CD4-positive, alpha-beta T cell treated with Interferon gamma for 1 hour (primary cell): Measurements from ENCODE around the gene FCGR3B.
"Not testable (repeated sequence)": the region's sequence is repeated elsewhere in the genome, so short reads cannot be mapped to it uniquely, and the experiment has no call there.

Experiments used
- DNase-seq: peaks from one replicate; pipeline ENCODE4 v3.0.0-alpha.2; 2020

Gene FCGR3B

DNA sequence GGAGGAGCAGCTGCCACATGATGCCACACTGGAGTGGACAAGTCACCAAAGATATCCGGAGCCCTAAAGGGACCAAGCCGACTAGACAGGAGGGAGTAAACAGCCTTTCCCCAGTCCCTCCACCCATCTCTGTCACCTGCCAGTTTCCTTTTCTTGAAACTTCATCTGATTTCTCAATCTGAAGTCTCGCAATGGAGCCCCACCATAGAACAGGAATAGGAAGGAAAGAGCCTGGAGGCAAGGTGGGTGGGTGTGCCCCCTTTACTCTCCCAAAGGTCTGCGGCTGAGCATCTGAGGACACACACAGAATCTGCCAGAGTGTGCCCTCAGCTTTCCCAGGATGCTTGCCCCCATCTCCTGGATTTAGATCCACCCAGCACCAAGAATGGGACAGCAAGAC lies at the start of gene FCGR3B:
Gene FCGR3B (minus strand): TSS at position 101 of the 400 bp plus-strand sequence. CDS start 82 bp downstream, at position 19.
- no peak for DNase-seq

DNA sequence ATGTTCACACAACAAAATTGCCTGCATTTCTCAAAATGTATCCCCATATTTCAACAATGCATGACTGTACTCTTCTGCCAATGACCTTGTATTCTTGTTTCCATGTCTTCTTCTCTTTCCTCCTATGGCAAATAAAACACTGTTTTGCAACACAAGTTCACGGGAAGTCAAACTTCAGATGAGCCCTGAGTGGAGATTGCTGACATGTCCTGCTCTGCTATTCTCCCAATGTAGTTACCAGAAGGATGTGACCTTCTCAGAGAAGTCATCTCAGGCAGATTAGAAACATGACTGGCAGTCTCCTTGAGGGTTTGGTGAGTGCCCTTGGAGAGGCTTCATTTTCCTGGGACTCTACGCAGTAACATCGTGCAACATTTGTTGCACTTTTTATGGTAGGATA lies 47.5 kb upstream of the FCGR3B start:
- DNase-seq = no peak

DNA sequence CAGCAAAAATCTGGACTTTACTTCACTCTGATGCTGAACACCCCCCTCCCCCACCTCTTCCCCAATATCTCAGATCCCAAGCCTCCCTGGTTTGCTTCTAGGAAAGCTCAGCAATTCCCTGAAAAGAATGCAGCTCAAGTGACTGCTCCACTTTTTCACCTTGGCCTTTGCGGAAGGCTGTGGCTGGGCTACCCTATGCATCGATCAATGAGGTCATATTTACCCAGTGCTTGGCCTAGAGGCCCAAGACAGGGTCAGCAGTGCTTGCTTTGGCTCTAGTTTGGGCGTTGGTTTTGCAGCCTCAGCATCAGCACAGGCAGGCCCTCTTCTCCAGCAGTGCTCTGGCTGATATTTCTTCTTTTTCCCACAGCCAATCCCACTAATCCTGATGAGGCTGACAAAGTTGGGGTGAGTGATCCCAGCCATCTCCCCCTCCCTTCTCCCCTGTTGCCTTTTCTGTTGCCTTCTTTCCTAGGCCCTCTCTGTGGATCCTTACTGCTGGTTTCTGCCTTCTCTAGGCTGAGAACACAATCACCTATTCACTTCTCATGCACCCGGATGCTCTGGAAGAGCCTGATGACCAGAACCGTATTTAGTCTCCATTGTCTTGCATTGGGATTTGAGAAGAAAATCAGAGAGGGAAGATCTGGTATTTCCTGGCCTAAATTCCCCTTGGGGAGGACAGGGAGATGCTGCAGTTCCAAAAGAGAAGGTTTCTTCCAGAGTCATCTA lies 46.1 kb upstream of the FCGR3B start:
- DNase-seq = no peak

DNA sequence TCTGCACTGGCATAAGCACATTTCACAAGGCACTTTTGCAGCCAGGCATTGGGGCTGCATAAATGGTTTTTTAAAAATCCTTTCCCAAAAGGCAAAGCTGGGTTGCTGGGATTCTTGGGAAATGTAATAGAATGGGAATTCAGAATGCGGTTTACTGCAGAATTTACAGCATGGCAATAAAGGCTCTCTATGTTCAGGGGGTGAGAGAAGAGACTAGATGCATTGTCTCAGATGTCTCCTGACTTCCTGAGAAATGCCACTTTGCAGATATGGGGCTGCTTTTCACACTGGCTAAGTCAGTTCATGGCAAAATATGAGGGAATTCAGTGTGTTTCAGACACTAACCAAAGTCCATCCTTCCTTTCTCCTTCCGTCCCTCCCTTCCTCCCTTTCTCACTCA lies 45.5 kb upstream of the FCGR3B start:
- DNase-seq = no peak

DNA sequence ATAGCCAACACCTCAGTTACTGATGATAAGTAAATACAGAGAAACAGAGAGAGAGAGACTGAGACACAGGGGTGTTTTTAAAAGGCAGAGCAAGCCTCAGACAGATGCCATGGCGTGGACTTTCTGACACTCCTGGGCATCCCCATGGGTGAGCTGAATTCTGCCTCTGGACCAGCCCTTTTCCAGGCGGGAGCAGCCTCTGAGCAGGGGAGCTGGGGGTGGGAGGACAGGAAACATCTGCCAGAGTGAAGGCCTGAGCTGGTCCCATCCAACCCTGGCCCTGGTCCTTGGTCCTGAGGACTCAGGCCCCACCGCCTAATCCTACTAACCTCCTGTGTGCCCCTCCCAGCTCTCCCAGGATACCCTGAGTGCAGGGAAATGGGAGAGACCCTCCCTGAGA lies 43.9 kb upstream of the FCGR3B start:
- DNase-seq = not testable (repeated sequence)

DNA sequence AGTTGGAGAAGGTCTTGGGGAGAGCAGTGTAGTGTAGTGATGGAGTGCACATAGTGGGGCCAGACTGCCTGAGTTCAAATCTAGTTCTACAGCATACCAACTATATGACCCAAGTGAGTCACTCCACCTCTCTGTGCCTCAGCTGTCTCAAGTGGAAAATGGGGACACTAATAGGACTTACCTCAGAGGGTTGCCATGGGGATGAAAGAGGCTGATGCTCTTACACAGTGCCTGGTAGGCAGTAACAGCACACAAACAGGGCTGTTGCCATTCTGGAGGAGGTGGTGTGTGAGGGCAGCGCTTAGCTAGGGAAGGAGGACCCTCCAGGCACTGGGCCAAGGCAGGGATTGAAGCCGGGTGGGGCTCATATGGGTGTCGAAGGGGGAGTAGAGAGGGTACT lies 43.5 kb upstream of the FCGR3B start:
- not testable (repeated sequence) for DNase-seq

DNA sequence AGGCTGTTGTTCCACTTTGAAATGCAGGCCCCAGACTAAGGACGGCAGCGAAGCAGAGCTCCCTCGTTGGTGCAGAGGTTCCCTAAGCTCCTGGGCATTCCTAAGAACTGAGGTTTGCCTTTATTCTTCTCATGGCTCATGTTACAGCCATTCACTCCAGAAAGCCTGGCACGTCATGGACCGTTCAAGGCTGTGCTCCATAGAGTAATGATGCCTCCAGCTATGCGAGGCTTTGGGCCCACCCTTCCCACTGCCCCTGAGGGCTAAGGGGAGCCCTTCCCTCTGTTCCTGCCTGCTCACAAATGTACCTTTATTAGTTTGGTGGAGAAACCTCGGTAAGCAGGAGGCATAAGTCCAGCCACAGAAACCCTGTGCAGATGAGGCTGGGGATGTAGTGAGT lies 42.5 kb upstream of the FCGR3B start:
- DNase-seq = not testable (repeated sequence)

DNA sequence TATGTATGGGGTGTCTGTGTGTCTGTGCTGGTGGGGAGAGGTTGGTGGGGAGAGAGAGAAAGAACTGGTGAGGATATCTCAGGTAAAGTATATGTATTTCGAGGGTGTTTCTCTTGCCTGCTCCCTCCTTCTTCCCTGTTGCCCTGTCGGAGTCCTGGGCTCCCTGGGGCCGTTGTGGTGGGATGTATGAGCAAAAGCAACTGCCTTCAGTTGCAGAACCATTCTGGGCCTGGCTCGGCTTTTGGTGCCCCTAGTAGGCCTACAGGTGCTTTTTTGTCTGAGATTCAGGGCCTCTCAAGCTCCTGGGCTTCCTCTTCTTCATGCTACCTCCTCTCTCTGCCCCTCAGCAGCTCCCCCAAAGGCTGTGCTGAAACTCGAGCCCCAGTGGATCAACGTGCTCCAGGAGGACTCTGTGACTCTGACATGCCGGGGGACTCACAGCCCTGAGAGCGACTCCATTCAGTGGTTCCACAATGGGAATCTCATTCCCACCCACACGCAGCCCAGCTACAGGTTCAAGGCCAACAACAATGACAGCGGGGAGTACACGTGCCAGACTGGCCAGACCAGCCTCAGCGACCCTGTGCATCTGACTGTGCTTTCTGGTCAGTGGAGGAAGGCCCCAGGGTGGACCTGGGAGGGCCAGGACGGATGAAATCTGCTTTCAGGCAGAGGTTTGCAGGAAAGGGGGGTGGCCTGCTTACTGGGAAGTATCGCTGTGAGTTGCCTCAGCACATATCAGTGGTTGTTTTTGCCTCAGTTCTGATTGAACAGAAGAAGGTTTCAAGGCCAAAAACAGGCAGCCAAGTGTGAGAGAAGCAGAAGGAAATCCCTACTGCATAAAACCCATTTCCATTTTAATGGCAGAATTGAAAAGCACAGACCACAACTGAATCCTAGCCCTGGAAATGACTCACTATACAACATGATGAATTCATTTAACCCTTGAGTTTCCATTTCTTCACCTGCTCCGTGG lies 40.4 kb upstream of the FCGR3B start:
- not testable (repeated sequence) for DNase-seq

DNA sequence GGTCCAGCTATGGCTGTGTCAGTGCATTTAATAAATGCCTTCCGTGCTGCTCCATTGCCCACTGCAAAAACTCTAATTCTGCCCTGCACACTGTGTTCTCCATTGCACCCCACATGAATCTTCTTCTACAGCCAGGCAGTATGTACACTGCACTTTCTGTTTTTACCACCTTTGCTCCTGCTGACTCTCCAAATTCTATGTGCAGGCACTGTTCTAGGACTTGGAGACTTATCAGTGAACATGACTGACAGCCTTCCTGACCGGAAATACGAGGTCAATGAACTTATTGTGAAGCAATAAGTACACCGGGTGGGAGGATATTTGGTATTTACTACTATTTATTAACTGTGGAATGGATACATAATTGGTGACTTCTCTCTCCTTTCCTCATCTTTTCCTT lies 33.7 kb upstream of the FCGR3B start:
- DNase-seq = not testable (repeated sequence)

DNA sequence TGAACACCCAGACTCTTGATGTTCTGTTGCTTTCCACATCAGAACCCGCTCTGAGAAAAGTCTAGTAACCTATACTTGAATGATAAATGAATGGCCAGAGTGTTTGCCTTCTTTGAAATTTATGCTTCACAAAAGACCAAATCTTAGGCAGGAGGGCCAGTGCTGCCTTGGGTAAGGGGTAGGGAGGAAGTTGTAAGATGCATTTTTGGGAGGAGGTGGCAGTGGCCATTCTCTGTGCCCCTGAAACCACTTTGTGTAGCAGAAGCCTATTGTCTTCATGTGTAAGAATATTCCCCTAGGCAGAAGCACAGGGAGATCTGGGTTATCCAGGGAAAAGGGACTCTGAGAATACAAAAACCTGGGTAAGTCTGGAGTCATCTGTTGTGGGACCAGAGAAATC lies 32.6 kb upstream of the FCGR3B start:
- DNase-seq = not testable (repeated sequence)

DNA sequence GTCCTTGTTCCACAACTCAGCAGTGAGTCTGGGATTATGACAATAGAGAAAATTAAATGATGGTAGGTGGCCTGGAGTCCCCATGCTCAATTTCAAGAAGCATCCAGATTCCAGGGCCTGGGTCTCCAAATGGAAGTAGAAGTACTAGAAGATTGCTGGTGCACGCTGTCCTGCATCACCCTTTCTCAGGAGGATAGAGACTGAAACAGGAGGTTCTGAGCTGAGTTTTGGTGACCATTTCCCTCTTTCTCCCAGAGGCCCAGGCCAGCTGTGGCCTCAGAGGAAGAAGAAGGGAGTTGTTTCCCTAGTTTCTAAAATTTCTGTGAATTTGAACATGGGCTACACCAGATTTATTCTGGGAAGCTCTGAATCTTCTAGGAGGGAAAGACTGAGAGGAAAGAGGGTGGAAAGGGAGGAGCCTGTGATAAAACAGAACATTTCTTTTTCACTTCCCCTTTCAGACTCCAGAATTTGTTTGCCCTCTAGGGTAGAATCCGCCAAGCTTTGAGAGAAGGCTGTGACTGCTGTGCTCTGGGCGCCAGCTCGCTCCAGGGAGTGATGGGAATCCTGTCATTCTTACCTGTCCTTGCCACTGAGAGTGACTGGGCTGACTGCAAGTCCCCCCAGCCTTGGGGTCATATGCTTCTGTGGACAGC lies 31.8 kb upstream of the FCGR3B start, which contains the start of gene FCGR2B:
Gene FCGR2B (plus strand): TSS at position 460 of the 656 bp plus-strand sequence. CDS start 99 bp downstream, at position 559.
- DNase-seq = not testable (repeated sequence)

DNA sequence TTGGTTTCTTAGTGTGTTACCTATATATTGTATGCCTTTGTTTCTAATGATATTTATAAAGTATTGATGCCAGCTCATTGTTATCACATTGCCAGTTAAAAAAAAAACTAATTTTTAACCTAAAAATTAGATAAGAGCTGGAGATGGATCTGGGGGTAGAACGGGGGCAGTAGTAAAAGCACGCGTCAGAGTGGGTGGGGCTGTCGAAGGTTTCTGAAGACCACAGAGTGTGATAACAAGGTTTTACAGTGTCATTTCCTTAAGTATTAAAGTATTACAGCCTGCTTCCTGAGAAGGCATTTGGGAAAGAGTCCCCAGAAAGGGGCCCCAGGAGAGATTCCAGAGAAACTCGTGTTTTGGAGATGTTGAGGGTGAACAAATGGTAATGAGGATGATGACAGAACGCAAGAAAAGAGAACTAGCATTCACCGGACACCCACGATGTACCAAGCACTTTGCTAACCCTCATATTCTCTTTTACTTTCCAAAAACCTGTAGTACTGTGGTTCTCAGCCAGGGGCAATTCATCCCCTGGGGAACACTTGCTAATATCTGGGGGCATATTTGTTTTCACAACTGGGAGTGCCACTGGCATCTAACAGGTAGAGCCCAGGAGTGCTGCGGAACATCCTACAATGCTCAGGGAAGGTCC lies 30.8 kb upstream of the FCGR3B start:
- DNase-seq = not testable (repeated sequence)

DNA sequence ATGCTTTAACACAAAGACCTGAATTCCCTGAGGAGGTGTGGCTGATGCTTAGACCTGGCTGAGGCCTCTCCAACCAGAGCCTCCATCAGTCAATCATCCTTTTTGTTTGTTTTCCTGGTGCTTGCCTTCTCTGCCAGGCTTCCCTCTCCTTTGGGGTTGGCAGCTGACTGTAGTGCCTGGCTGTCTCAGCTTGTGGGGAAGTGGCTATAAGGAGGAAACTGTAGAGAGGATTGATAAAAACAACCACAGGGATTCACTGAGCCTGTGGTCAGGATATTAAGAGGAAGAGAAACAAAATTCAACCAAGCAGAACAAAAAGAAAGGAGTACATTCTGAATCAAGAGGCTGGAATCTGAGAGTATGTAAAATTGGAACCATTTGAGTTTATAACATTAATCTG lies 27.5 kb upstream of the FCGR3B start:
- DNase-seq = not testable (repeated sequence)

DNA sequence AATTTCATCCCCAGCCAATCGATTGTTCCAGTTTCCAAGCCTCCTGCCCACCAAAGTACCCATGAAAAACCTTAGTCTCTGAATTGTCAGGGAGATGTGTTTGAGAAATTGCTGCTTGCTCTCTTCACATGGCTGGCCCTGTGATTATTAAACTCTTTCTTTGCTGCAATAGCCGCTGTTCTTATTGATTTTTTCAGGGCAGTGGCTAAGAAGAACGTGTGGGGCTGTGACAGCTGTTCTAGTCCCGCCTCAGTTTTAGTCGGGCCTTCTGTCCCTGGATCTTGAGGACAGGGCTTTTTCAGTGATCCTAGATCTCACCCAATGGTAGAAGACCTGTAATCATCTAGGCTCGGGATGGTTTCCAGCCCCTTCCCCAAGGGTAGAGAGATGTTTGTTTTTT lies 23.0 kb upstream of the FCGR3B start:
- not testable (repeated sequence) for DNase-seq

DNA sequence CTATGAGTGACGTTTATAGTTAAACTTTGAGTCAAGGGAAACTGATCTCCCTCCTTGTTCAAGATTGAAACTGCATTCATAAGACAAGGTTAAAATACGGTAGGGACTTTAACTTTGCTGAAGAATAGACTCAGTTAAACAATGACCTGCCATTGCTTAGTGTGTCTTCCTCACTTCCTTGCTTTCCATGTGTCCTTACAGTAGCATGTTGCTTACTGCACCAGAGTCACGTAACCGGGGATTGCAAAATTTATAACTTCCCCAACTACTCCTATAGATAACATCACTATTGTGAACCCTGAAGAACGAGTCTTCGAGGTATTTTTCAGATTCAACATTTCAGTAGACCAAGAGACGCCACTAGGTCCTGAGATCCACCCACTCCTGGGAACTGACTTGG lies 22.6 kb upstream of the FCGR3B start:
- DNase-seq = not testable (repeated sequence)

DNA sequence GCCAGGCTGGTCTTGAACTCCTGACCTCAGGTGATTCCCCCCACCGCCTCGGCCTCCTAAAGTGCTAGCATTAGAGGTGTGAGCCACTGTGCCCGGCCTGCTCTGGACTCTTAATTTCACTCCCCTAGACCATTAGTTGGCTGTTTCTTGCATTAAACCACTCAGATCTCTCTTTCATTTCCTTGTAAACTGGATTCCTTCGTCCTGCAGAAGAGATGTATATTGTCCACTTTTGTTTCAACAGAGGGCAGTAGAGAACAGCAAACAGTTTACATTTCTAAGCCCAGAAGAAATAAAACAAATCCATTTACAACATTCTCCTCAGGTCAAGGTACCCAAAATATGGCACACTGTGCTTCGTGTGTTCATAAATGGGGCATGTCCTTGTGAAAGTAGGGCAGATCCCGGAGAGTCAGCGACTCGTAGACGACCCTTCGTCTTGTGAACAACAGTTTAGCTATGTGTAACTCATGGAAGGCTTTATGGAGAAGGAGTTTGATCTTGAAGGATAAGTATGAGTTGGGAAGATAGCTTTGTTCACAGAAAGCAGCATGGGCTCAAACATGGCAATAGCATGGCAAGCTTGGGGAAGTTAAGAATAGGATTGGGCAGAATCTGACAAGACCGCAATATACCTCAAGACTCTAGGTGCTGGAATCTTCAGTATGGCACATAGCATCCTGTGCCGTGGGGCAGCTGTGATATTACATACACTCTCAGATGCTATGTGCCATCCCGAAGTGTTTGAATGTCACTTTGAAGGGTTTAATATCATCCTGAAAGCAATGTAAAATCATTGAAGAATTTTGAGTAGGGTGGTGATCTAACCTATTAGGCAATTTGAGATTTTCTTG lies 16.8 kb upstream of the FCGR3B start:
- DNase-seq = not testable (repeated sequence)

DNA sequence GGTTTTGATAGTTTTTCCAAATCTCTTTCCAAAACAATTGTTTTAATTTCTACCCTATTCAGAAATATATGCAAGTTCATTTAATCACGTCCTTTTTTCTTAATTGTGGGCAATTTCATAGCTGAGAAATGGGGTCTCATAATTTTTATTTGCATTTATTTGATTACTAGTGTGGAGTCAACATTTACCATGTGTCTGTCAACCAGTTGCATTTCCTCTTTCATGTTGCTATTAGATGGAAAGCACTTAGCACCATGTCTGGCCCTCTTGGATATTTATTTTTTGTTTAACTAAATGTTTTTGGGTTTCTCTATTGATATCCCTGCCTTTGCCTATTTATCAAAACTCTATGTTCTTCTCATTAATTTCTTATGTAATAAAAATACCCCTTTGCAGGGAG lies 13.9 kb upstream of the FCGR3B start:
- DNase-seq = not testable (repeated sequence)

DNA sequence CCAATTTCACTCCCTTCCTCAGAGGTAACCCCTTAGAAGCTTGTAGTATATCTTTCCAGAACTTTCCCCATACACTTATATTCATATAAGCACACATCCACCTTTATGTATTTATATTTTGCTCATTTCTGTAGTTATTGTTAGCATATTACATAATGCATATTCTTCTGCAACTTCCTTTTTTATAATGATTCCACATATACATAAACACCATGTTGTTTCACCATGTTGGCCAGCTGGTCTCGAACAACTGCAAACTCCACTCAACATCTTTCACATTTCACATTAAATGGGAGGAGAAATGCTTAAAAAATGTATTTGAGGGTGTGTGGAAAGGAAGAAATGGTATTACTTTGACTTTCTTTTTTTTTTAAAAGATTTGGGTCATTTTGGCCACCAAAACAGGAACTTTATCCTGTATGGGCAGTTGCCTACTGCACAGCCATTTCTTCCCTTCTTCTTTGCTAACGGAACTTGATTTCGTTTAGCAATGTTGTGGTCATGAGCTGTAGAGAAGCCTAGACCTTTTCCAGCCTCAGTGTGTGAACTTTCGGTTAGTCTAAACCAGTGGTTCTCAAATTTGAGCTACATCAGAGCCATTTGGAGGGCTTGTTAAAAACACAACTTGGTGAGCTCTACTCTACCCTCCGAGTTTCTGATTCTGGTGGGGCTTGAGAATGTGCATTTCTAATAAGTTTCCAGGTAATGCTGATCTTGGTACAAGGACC lies 12.7 kb upstream of the FCGR3B start:
- not testable (repeated sequence) for DNase-seq

DNA sequence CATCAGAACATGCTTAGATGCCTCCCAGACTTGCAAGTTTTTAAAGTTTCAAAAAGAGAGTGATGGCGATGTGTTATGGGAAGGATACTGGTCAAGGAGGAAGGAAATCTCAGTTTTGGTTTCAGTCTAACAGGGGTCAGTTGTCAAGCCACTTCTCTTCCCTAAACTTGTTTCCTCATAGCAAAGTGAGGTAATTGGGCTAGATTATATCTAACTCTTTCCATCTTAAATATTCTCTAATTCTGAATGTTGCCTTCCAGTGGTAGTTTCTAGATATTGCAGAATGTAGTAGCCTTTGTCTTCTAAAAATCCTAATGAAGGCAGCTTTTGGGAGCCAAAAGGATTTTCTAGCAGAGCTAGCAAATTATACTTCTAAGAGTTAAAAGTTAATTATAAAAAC lies 11.7 kb upstream of the FCGR3B start:
- DNase-seq = not testable (repeated sequence)

DNA sequence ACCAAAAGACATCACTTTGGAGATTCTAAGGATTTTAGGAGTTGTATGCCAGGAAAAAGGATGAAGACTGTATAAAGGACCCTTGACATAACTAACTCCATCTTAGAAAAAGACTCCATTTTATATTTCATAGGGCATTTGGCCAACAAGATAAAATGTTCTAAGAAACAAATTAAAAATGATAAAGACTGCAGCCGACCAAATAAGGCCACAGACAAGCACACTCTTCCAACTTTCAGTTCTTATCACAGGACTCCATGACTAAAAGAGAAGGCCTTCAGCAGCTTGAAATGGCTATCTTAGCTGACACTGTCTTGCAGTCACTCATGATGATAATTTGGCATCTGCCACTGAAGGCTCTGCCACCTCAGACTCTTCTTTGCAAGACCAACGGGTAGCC lies 8.2 kb upstream of the FCGR3B start:
- DNase-seq = not testable (repeated sequence)
